ENCODE data around the gene SETD5.

SETD5 gene, protein sequence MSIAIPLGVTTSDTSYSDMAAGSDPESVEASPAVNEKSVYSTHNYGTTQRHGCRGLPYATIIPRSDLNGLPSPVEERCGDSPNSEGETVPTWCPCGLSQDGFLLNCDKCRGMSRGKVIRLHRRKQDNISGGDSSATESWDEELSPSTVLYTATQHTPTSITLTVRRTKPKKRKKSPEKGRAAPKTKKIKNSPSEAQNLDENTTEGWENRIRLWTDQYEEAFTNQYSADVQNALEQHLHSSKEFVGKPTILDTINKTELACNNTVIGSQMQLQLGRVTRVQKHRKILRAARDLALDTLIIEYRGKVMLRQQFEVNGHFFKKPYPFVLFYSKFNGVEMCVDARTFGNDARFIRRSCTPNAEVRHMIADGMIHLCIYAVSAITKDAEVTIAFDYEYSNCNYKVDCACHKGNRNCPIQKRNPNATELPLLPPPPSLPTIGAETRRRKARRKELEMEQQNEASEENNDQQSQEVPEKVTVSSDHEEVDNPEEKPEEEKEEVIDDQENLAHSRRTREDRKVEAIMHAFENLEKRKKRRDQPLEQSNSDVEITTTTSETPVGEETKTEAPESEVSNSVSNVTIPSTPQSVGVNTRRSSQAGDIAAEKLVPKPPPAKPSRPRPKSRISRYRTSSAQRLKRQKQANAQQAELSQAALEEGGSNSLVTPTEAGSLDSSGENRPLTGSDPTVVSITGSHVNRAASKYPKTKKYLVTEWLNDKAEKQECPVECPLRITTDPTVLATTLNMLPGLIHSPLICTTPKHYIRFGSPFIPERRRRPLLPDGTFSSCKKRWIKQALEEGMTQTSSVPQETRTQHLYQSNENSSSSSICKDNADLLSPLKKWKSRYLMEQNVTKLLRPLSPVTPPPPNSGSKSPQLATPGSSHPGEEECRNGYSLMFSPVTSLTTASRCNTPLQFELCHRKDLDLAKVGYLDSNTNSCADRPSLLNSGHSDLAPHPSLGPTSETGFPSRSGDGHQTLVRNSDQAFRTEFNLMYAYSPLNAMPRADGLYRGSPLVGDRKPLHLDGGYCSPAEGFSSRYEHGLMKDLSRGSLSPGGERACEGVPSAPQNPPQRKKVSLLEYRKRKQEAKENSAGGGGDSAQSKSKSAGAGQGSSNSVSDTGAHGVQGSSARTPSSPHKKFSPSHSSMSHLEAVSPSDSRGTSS (N-terminal part only)

DNA sequence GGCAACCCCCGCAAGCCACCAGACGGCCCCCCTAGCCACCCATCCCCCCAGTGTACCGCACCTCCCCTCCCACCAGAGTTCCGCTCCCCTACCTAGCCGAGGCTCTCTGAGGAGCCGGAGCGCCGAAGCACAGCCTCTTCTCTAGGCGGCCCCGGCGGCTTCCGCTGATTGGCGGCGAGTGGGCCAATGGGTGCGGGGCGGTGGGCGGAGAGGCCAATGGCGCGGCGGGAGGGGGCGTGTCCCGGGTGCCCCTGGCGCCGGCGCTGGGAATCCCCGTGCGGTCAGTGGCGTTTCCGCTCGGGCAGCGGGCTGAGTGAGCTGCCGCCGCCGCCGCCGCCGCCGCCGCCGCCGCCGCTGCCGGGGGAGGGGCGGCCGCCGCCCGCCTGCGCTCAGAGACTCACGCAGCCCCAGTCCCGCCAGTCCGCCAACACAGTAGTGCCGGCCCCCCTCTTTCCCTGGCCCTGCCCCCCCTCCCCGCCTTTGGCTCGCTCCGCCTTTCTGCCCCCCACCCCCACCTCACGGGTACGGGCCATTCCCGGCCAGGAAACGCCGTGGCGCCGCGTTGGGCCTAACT is at the start of gene SETD5:
SETD5 (plus strand) TSS at position 284 of the 574 bp plus-strand sequence. CDS start 31,324 bp downstream, outside the sequence.
- no peak for FAIRE-seq
- DNase-seq (ENCODE audit: insufficient read length, low spot score), result peak; percentile 86
- peak; percentile 92 for TF ChIP-seq POLR2A (IDR thresholded peaks at IDR 0.05; ENCODE audit: low read depth, low read length)

DNA sequence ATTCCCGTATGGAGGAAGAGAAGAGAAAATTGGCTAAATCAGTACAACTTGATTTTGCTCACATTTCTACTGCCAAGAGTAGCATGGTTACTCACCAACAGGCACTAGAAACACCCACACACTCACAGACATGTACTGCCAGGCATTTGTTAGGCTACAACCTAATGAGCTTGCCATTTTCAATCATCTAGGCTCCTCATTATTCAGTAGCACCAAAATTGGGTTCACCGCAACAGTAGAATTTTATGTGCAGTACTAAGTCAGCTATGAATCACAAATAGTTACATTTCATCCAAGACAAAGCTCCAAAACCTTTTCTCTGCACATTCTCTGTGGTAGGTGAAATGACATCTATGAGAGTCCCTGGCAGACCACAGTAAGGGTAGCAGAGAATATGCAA is 49.5 kb upstream of the SETD5 start:
- FAIRE-seq (no peak), DNase-seq (ENCODE audit: insufficient read length, low spot score) (no peak)
- no peak for TF ChIP-seq POLR2A (IDR thresholded peaks at IDR 0.05; ENCODE audit: low read depth, low read length)

DNA sequence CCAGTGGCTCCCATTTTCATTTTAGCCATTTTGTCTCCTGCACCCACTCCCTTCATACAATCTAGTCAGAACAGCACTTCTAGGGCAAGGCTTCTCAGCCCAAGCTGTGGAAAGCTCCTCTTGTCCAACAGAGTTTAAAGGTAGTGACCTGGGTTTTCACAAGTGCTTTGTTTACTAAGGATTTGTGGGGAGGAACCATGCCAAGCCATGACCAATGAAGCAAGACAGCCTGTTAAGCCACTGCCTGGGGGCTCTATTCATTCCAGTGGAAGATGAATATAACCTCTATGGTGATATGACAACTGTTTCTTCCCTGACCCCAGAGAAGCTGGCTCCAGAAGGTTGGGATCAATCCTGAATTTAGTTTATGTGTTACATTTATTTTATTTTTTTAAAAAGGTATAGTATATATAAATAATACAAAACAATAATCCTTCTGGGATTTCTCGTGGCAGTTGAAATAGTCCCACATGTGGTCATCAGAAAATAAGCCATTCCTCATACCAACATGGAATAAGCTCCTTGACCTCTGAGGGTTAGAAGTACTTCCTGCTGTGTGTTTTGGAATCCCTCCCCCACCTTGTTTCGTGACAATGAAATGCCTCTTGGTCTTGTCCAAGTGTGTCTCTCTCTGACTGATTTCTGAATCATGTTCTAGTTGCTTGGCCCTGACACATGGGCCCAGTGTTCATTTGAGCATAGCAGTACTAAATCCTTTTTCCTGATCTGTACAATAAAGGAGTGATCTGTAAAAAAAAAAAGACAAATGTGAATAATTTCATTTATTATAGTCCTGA is 47.9 kb upstream of the SETD5 start:
- no peak for FAIRE-seq
- no peak for DNase-seq (ENCODE audit: insufficient read length, low spot score)

DNA sequence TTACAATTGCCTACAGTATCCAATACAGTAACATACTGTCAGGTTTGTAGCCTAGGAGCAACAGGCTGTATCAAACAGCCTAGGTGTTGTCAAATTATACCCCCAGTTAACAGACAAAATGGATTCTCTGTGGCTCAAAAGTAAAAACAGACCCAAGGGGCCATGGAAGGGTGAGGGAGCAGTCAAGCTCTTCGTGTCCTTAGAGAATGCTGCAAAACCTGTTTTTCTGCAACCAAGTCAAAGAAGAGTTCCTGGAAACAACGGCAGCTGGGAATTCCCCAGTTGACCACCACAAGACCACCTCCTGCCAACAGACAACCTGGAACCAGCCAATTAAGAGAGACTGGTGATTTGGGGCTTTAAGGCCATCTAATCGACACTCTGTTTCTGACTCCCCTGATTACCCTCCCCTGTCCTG is 45.7 kb upstream of the SETD5 start:
- no peak for FAIRE-seq
- TF ChIP-seq POLR2A (IDR thresholded peaks at IDR 0.05; ENCODE audit: low read depth, low read length), result no peak
- DNase-seq (ENCODE audit: insufficient read length, low spot score), result no peak

More for the DNA sequence above, 47.9 kb upstream of the SETD5 start:
- TF ChIP-seq POLR2A (IDR thresholded peaks at IDR 0.05; ENCODE audit: low read depth, low read length), result no peak

DNA sequence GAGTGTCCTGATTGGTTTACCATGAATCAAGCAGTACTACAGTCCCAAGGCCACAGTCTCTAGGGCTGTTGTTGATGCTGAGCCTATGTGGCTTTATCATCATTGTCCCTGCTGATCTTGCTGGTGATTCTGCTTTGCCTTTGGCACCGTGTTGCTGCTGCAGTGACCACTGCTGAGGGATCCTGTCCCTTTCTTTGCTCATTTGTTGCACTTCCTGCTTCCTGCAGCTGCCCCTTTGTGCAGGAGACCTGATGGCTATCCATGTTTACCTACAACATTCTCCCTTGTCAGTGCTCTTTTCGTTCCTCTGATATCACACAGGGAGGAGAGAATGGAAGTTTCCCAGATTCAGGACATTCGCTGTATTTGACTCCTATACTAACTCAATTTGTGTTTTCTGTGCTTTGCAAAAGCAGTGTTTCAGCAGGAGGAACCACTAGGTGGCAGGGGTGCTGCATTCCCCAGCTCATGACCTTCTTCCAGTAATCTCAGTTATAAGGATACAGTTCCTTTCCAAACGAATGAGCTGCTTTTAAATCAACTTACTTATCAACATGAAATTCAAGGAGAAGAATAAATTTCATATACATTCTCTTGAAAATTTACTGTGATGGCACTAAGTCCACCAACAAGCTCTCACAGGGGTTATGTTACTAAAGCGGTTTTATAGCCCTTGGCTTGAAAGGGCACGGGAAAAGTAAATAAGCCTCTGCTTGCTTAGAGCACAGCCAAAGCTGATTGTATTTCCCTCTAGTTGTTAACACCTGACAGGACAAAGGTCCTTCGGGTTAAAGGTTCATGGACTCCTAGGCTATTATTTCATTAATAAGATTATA is 44.3 kb upstream of the SETD5 start:
- FAIRE-seq (peak; percentile 57), DNase-seq (ENCODE audit: insufficient read length, low spot score) (peak; percentile 27)
- TF ChIP-seq POLR2A (IDR thresholded peaks at IDR 0.05; ENCODE audit: low read depth, low read length), result no peak

DNA sequence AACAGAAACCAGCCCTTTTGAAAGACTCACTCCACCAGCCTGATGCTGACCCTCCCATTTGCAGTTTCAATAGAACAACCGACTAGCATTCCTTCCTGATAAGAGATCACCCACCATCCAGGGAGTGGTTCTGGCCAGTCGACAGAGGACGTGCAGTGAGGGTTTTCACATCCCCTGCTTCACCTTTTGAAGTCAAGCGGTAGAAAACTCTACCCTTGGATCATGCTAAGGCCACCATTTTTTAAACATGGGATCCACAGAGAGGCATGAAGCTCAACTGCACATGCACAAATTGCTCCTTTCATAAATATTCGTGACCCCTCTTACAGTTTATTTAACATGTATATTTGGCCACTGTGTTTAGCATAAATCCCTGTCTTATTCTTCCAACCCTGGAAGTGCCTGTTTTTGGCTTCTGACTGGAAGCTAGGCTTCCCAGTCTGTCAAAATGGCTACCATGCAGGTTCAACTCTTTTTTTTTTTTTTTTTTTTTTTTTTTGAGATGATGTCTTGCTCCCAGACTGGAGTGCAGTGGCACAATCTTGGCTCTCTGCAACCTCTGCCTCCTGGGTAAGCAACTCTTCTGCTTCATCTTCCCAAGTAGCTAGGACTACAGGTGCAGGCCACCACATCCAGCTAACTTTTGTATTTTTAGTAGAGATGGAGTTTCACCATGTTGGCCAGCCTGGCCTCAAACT is 35.6 kb upstream of the SETD5 start:
- no peak for FAIRE-seq
- DNase-seq (ENCODE audit: insufficient read length, low spot score), result no peak
- TF ChIP-seq POLR2A (IDR thresholded peaks at IDR 0.05; ENCODE audit: low read depth, low read length), result no peak

DNA sequence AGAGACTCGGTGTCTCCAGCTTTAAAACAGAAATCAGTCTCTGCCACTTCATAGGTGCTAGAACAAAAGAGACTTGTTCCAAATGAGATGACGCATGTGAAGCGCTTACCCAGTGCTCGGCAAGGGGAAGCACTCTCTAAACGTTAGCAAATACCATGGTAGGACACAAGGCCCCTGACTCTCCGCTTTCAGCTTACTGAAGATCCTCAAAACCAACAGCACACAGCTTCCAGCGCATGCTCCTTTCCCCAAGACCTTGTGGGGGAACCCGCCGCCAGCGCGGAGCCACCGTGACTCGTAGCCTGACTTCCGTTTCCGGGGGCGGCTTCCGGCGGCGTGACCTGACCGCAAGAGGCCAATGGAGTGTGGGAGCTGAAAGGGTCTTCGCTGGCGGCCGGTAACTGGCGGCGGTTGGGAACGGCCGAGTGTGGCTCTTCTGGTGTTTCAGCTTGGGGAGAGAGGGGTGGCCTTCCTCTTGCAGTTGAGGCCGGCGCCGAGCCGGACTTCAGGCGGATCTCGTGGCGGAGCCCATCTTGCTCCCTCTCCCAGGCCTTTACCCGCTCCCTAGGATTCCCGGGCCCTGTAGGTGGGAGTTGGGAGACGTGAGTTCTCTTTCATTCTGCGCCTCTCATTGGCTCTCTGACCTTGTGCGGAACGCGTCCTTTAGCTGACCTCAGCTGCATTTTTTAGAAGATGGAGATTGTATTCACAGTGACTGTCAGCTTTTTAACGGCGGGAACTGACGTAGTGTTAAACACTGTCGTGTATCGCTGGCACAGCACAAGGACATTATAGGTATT is 34.5 kb upstream of the SETD5 start, which contains the start of gene THUMPD3:
THUMPD3 (plus strand) TSS at position 324 of the 800 bp plus-strand sequence. CDS start 2,015 bp downstream, outside the sequence.
- TF ChIP-seq POLR2A (IDR thresholded peaks at IDR 0.05; ENCODE audit: low read depth, low read length), result peak; percentile 58
- FAIRE-seq (peak; percentile 58), DNase-seq (ENCODE audit: insufficient read length, low spot score) (peak; percentile 79)

DNA sequence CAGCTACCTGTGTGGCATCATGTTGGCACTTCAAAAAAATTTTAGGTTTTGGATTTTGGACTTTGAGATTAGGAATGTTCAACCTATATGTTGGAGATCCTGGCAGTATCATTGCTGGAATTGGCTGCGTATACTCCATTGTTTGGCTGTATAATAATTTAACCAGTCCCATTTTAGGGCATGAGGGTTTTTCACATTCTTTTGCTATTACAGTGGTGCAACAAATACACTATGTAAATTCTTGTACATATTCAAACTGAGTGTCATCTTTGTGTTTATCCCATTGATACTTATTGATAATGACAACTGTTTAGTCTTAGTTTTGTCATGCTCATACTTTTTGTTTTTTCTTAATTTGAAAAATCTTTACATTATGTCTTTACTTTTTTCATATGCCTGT is 27.9 kb upstream of the SETD5 start:
- DNase-seq (ENCODE audit: insufficient read length, low spot score), result no peak
- FAIRE-seq, result no peak
- no peak for TF ChIP-seq POLR2A (IDR thresholded peaks at IDR 0.05; ENCODE audit: low read depth, low read length)

DNA sequence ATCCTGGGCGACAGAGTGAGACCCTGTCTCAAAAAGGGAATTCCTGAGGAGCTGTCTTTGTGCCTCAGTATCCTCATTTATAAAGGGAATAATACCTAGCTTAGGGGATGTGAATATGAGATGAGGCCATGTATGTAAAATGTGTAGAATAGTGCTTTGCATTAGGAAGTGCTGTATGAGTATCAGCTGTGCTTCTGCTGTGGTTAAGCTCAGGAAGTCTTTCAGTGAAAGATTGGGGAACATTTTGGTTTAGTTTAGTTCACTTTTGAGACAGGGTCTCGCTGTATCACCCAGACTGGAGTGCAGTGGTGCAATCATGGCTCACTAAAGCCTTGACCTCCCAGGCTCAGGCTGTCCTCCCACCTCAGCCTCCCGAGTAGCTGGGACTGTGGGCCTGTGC is 23.9 kb upstream of the SETD5 start:
- FAIRE-seq (no peak), DNase-seq (ENCODE audit: insufficient read length, low spot score) (no peak)
- no peak for TF ChIP-seq POLR2A (IDR thresholded peaks at IDR 0.05; ENCODE audit: low read depth, low read length)

DNA sequence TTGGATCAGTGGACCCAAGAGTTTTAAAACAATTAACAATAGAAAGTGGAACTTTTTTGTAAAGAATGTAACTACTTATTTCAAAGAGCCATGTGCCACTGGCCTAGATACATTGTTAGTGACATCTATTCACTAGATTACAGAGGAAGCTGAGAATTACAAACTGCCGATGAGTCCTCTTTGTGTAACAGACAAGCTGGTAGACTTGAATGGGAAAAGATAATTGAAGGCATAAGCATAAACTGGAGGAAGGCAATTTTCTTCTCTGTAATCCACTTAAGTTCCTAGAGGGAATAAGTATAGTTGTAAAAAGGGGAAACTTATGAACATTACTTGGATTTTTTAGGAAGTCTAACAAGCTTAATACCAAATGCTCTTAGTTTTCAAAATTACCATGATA is 19.4 kb upstream of the SETD5 start:
- DNase-seq (ENCODE audit: insufficient read length, low spot score) (no peak), FAIRE-seq (no peak)
- no peak for TF ChIP-seq POLR2A (IDR thresholded peaks at IDR 0.05; ENCODE audit: low read depth, low read length)

DNA sequence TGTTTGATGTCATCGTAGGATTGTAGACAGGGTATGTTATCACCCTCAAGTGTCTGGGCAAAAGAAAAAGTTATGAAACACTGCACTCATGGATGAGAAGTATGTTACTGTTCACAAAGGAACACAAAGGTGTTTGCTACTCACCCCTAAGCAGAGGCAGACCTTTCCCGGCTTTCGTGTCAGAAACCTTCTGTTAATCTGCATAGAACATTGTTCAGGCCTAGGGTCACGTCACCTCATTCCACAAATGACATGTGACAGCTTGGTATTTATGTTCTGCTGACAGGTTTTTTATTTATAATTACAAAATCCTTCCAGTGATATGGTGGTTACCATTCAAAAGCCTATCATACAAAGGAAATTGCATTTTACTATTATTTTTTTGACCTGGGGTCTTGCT is 18.1 kb upstream of the SETD5 start:
- no peak for DNase-seq (ENCODE audit: insufficient read length, low spot score)
- no peak for TF ChIP-seq POLR2A (IDR thresholded peaks at IDR 0.05; ENCODE audit: low read depth, low read length)
- FAIRE-seq, result no peak

All from H54 (cell line).